ENCODE results near the gene SSR3.

Gene SSR3

DNA sequence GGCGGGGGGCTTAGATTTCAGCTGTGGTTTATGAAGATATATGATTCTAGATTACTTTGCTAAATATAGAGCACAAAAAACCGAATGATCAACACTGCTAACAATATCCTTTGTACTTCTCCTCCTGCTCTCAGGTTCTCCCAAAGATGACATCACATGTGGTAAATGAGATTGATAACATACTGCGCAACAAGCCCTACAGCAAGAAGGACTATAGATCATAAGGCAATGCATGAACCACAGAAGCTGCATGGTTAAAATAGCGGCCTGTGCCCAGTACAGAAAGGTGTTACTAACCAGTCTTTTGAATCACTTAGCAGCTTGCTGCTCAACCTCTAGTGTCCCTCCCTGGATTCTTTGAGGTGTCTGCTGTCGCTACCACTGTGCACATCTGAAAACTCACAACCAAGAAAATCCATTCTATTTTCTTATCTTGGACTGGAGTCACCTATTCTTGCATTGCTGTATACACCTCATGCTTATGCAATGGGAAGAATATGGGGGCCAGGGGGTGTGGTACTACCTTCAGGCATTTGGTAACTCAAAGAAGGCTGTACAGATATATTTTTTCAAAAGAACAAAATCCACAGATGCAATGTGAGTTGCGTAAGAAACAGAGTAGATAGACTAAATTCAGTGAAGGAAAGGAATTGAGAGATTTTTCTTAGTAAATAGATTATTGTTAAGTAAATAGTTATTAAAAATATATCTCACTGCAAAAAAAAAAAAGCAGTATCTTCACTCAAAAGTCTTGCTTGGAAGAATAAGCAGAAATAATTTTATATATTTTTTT, 18.2 kb downstream of the SSR3 start:
- DNase-seq (ENCODE audit: low read depth in 2 of 2) = no peak

- DNase-seq (ENCODE audit: low read depth in 2 of 2) = no peak
Measured at GRCh38 chr3:156535798-156536197, 19.1 kb downstream of the SSR3 start.

DNA sequence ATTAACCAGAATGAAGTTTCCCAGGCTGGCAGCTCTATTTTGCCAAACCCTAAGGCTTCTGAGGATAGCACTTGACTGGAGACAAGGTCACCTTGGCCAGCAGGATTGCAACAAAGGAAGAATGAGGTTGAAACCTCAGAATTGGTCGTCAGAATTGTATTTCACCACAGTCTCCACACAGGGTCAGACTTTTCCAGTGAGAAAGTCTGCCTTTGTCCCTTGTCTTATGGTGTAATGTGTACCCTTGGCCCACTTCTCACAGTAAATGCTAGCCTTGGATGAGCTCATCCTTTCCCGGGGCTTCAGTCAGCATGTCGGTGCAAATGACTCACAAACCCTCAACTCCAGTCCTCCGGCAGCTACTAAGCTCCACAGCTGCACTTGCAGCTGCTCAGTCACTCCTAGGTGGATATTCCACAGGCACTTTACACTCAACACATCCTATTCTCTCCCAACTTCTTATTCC, 19.7 kb downstream of the SSR3 start:
- DNase-seq (ENCODE audit: low read depth in 2 of 2) = peak; percentile 20 to 21

DNA sequence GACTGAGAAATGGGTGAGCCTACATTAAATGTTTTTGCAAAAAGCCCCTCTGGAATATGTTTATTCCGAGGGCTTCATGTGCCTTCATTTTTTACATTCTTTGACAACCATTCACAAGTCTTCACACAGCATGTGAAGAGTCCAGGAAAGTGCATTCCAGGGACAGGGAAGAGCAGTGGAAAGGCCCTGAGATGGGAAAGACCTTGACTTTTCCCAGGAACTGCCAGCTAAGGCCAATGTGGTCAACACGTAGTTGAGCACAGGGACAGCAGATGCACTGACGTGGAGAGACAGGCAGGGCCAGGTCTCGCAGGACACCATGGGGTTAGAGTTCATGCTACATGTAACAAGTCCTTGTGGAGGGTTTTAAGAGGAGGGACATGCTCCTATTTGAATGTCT, 21.7 kb downstream of the SSR3 start:
- DNase-seq (ENCODE audit: low read depth in 2 of 2) = no peak

DNA sequence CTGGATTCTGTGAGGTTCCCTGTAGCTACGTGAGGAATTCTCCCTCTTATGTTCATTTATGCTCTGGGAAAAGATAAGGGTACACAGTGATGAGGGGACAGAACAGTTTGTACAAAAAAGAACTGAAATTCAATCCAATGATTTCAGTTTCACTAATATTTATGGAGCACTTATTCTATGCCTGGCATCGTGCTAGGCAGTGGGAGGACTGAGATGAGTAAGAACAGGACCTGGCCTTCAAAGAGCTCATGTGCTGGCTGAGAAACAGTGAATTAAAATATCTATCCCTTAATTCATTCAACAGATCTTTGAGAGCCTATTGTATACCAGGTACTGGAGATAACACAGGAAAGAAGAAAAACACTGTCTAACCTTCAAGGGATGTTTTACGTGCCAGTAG, 22.2 kb downstream of the SSR3 start:
- no peak for DNase-seq (ENCODE audit: low read depth in 2 of 2)

- no peak for DNase-seq (ENCODE audit: low read depth in 2 of 2)
Measured at GRCh38 chr3:156530980-156531379, 23.9 kb downstream of the SSR3 start.

DNA sequence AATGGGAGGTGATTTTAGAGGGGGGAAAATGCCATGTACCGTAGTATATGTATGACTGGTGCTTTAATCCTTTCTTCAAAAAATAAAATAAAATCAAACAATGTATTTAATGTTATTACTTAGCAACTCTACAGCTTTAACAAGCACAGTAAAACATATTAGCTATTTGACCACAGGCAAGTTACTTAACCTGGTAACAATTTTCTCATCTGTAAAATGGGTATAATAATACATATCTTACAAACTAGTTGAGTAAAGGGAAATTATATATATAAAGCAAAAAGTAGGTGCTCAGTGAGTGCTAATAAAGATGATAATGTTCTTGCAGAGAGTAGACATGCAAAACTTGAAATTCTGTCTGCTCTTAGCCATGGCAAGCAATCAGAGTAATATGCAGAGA, 27.9 kb downstream of the SSR3 start:
- no peak for DNase-seq (ENCODE audit: low read depth in 2 of 2)

DNA sequence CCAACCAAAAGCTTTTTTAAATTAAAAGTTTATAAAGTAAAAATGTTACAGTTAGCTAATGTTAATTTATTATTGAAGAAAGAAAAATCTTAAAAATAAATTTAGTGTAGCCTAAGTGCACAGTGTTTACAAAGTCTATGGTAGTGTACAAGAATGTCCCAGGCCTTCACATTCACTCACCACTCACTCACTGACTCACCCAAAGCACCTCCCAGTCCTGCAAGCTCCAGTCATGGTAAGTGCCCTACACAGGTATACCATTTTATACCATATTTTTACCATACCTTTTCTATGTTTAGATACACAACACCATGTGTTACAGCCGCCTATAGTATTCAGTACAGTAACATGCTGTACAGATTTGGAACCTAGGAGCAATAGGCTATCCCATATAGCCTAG, 29.1 kb downstream of the SSR3 start:
- DNase-seq (ENCODE audit: low read depth in 2 of 2) = no peak

DNA sequence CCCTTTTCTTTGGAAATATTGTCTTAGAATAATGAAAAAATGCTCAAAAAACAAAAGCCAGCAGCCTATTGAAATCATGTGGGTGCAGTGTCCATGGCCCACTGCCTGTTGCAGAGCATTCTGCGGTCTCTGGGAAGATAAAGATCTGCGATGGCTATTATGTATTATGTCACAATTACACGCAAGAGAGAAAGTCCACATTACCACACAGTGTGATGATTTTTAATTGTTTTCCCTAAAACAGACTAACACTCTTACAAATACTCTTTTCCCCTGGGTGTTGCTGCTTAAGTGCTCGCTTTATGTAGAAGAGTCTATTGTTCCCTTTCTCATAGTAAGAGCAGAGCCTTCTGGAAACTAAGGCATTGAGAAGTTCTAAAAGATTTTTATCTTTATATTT, 32.2 kb downstream of the SSR3 start:
- no peak for DNase-seq (ENCODE audit: low read depth in 2 of 2)

- no peak for DNase-seq (ENCODE audit: low read depth in 2 of 2)
Measured at GRCh38 chr3:156519758-156520162, 35.2 kb downstream of the SSR3 start.

DNA sequence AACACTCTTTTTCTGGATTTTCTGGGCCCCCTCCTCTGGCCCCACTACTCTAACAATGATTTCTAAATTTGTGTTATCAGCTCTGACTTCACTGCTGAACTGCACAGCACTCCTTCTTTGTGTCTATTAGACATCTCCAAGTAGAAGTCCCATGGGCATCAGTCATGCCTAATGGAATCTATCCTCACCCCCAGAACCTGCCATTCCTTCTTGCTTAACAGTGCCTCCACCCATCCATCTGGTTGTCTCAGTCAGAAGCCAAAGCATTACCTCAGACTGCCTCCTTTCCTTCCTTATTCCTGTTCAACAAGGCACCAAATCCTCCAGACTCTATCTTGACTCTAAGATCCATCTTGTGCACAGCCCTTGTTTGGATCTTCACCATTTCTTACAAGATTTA, 36.2 kb downstream of the SSR3 start:
- no peak for DNase-seq (ENCODE audit: low read depth in 2 of 2)

DNA sequence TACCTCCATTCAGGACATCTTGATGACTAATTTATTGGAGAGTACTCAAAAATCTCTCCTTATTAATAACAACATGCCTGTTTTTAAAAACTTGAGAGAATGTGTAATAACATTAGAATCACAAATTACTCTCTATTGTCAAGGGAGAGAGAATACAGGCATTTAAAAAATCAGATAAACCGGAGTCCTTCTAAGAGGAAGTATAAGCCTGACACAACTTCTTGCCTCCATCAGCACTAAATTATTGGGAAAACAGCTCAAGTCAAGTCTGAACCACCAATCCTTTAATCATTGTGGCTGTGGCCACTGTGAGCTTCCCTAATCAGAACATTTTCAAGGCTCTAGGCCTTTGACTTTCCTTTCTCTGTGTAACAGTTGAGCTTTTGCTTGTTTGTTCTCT, 38.0 kb downstream of the SSR3 start:
- DNase-seq (ENCODE audit: low read depth in 2 of 2) = no peak

GRCh38 chr3:156516284-156516683, 38.6 kb downstream of the SSR3 start:
- DNase-seq (ENCODE audit: low read depth in 2 of 2) = no peak

GRCh38 chr3:156513619-156514018, 41.3 kb downstream of the SSR3 start:
- no peak for DNase-seq (ENCODE audit: low read depth in 2 of 2)

DNA sequence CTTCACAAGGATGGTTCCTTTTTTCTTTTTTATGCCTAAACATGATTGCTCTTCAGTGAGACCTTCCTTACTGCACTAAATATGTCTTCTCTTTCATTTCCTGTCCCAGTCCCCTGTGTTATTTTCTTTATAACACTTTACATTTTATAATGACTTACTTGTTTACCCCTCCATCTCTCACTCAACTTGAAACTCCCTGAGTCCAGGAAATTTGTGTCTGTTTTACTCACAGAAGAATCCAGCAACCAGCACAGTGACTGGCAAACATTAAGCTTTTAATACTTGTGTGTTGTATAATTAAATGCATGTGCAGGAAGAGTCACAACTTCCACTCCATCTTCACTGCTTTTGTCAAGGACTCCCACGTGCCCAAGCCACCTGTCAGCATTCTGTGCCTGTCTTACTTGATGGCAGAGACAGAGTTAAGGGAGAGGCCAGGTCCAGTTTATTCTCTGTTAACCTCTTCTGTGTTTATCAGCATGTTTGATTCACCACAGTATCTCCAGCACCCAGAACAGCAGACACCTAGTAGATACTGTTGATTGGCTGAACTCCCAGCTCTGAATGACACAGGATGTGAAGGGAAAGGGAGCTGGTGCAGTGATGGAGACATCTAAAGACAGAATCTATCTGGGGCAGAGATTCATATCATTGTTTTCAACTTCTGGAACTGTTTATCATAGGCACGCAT, 42.8 kb downstream of the SSR3 start:
- no peak for DNase-seq (ENCODE audit: low read depth in 2 of 2)

DNA sequence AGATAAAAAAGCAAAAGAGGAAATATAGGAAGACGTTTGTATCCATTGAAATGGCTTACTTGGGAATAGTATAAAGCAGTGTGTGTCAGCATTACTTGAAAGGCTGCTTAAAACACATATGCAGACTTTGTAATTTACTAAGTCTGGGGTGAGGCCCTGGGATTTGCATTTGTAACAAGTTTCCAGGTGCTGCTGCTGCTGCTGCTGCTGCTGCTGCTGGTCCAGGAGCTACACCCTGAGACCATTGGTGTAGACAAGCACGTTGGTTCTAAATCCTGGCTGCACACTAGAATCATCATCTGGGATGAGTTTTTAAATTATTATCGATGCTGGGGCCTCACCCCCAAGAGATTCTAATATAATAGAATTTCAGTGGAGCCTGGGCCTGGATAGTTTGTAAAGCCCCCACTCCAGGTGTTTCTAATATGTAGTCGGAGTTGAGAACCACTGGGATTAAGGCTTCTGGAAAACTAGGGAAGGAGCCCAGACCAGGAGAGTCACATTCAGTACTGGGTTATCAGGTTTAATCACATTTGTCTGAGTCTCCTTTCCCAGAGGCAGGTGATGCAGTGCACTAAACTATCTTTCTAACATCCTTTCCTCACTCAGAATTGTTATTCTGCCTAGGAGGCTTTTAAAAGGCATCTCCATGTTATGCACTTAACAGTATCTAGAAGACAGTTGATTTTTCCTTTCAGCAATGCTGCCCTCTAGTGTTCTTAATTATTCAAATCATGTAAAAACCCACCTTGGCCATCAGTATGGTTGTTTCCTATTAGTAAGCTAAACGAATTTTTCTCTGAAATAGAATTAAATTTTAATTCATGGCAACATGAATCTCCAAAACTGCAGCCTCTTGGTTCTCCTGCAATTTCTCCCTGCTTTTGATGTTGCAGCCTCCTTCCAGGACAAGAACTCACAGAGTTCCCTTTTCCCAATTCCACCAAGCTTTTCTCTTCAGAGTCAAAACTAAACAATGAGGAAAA, 45.4 kb downstream of the SSR3 start:
- DNase-seq (ENCODE audit: low read depth in 2 of 2) = no peak

GRCh38 chr3:156507285-156507684, 47.6 kb downstream of the SSR3 start:
- no peak for DNase-seq (ENCODE audit: low read depth in 2 of 2)

DNA sequence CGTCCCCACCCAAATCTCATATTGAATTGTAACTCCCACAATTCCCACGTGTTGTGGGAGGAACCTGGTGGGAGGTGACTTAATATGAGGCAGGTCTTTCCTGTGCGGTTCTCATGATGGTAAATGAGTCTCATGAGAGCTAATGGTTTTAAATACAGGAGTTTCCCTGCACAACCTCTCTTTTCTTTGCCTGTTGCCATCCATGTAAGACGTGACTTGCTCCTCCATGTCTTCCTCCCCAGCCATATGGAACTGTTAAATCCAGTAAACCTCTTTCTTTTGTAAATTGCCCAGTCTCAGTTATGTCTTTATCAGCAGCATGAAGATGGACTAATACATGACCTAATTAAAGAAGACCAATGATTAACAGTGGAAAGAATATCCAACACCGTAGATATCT, 56.6 kb downstream of the SSR3 start:
- DNase-seq (ENCODE audit: low read depth in 2 of 2) = no peak

GRCh38 chr3:156497326-156497725, 57.6 kb downstream of the SSR3 start:
- DNase-seq (ENCODE audit: low read depth in 2 of 2) = no peak

GRCh38 chr3:156495816-156496215, 59.1 kb downstream of the SSR3 start:
- no peak for DNase-seq (ENCODE audit: low read depth in 2 of 2)

GRCh38 chr3:156493887-156494286, 61.0 kb downstream of the SSR3 start:
- no peak for DNase-seq (ENCODE audit: low read depth in 2 of 2)

GRCh38 chr3:156492801-156493261, 62.1 kb downstream of the SSR3 start:
- DNase-seq (ENCODE audit: low read depth in 2 of 2) = no peak

Measured in stimulated activated CD8-positive, alpha-beta memory T cell treated with anti-CD3 and anti-CD28 coated beads, Interleukin-15, amount 100 ng/mL, for 48 hours (primary cell).